Measurements from ENCODE around the gene GALNTL6. TPM values are rescaled to one million over a fixed set of nuclear protein-coding genes. Genes with fewer than 3 reads are reported as not detected.

The GALNTL6 gene
- total and polyA plus RNA-seq, 2 donors (not counting 1 experiment from before 2014, with no cell fraction given), result not detected

- no peaks in the 10 kb centered on the region for H3K4me1 ChIP-seq (ENCODE audit: control insufficient read depth, extremely low read depth, insufficient read depth, low read length)
- no peaks in the 10 kb centered on the region for H4K20me1 ChIP-seq (ENCODE audit: control insufficient read depth, extremely low read depth, insufficient read depth, low read length)
- H3K4me2 ChIP-seq (ENCODE audit: extremely low read depth, insufficient read depth, low read length), result no peak overlapping the region
- TF ChIP-seq, protein P1, sequence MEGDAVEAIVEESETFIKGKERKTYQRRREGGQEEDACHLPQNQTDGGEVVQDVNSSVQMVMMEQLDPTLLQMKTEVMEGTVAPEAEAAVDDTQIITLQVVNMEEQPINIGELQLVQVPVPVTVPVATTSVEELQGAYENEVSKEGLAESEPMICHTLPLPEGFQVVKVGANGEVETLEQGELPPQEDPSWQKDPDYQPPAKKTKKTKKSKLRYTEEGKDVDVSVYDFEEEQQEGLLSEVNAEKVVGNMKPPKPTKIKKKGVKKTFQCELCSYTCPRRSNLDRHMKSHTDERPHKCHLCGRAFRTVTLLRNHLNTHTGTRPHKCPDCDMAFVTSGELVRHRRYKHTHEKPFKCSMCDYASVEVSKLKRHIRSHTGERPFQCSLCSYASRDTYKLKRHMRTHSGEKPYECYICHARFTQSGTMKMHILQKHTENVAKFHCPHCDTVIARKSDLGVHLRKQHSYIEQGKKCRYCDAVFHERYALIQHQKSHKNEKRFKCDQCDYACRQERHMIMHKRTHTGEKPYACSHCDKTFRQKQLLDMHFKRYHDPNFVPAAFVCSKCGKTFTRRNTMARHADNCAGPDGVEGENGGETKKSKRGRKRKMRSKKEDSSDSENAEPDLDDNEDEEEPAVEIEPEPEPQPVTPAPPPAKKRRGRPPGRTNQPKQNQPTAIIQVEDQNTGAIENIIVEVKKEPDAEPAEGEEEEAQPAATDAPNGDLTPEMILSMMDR (conservative IDR thresholded peaks at IDR 0.05 in 1 of 2, IDR thresholded peaks at IDR 0.05 in 1 of 2; ENCODE audit: low read depth in 1 of 2, low read length in 2 of 2), result no peak
- TF ChIP-seq EZH2 (IDR thresholded peaks at IDR 0.05; ENCODE audit: low read length, missing control alignments), result no peak
- H3K4me3 ChIP-seq (replicated peaks in 1 of 4; ENCODE audit: control extremely low read depth in 1 of 4, insufficient read depth in 1 of 4, low read depth in 3 of 4, low read length in 4 of 4), result no peak overlapping the region
- no peaks in the 10 kb centered on the region for H3K9me3 ChIP-seq (ENCODE audit: control insufficient read depth, insufficient read depth, low read depth, low read length)
- H3K9ac ChIP-seq (ENCODE audit: insufficient read depth, low read length), result no peak overlapping the region
- no peak overlapping the region for H3K27ac ChIP-seq (ENCODE audit: insufficient read depth, low read length)
- DNase-seq (ENCODE audit: low read depth in 2 of 2), result peak in 1 of 2 donors; percentile 37
- H3K27me3 ChIP-seq (ENCODE audit: control insufficient read depth, insufficient read depth, low read length), result no peaks in the 10 kb centered on the region
- no peaks in the 10 kb centered on the region for H3K79me2 ChIP-seq (ENCODE audit: control insufficient read depth, insufficient read depth, low read length)
- no peaks in the 10 kb centered on the region for H3K36me3 ChIP-seq (ENCODE audit: control insufficient read depth, insufficient read depth, low read length)
- no peak overlapping the region for H2AFZ ChIP-seq (ENCODE audit: low read length)
Measured at GRCh38 chr4:173046818-173047217, 1233.6 kb downstream of the GALNTL6 start.

- Histone ChIP-seq H2AFZ (ENCODE audit: low read length) (no peak overlapping the region), H3K27me3 (ENCODE audit: control insufficient read depth, insufficient read depth, low read length) (no peaks in the 10 kb centered on the region), H3K4me3 (replicated peaks in 1 of 4; ENCODE audit: control extremely low read depth in 1 of 4, insufficient read depth in 1 of 4, low read depth in 3 of 4, low read length in 4 of 4) (no peak overlapping the region), H3K4me2 (ENCODE audit: extremely low read depth, insufficient read depth, low read length) (no peak overlapping the region), H3K9ac (ENCODE audit: insufficient read depth, low read length) (no peak overlapping the region), H3K79me2 (ENCODE audit: control insufficient read depth, insufficient read depth, low read length) (no peaks in the 10 kb centered on the region), H4K20me1 (ENCODE audit: control insufficient read depth, extremely low read depth, insufficient read depth, low read length) (no peaks in the 10 kb centered on the region), H3K4me1 (ENCODE audit: control insufficient read depth, extremely low read depth, insufficient read depth, low read length) (no peaks in the 10 kb centered on the region), H3K9me3 (ENCODE audit: control insufficient read depth, insufficient read depth, low read depth, low read length) (no peaks in the 10 kb centered on the region), H3K36me3 (ENCODE audit: control insufficient read depth, insufficient read depth, low read length) (no peaks in the 10 kb centered on the region), H3K27ac (ENCODE audit: insufficient read depth, low read length) (no peak overlapping the region)
- DNase-seq (ENCODE audit: low read depth in 2 of 2), result no peak
- TF ChIP-seq, protein P1 (conservative IDR thresholded peaks at IDR 0.05 in 1 of 2, IDR thresholded peaks at IDR 0.05 in 1 of 2; ENCODE audit: low read depth in 1 of 2, low read length in 2 of 2), result no peak
- no peak for TF ChIP-seq EZH2 (IDR thresholded peaks at IDR 0.05; ENCODE audit: low read length, missing control alignments)
Measured at GRCh38 chr4:173051232-173051631, 1238.0 kb downstream of the GALNTL6 start.

DNA sequence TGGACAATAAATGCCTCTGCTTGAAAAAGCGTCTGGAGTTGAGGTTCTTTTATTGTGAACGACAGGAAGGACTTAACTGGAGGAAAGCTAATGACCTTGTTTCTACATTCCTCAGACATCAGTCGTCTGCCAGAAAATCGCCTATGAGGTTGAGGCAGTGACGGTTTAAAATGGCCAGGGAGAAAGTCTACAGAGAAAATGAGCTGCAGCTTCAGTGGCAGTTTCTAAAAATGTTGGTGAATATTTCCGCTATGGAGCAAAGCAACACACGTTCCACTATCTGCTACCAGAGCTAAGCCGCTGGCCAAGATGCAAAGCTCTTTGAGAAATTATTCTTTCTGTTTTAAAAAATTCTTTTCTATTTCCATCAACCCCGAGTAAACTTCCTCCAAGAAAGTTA is 1238.5 kb downstream of the GALNTL6 start:
- no peaks in the 10 kb centered on the region for H3K4me1 ChIP-seq (ENCODE audit: control insufficient read depth, extremely low read depth, insufficient read depth, low read length)
- no peak overlapping the region for H3K27ac ChIP-seq (ENCODE audit: insufficient read depth, low read length)
- H3K36me3 ChIP-seq (ENCODE audit: control insufficient read depth, insufficient read depth, low read length), result no peaks in the 10 kb centered on the region
- H2AFZ ChIP-seq (ENCODE audit: low read length), result peak overlapping the region; percentile 25
- H3K4me2 ChIP-seq (ENCODE audit: extremely low read depth, insufficient read depth, low read length), result peak overlapping the region; percentile 82
- no peaks in the 10 kb centered on the region for H3K27me3 ChIP-seq (ENCODE audit: control insufficient read depth, insufficient read depth, low read length)
- TF ChIP-seq EZH2 (IDR thresholded peaks at IDR 0.05; ENCODE audit: low read length, missing control alignments), result no peak
- TF ChIP-seq, protein P1 (conservative IDR thresholded peaks at IDR 0.05 in 1 of 2, IDR thresholded peaks at IDR 0.05 in 1 of 2; ENCODE audit: low read depth in 1 of 2, low read length in 2 of 2), result no peak
- peak; percentile 18 to 29 for DNase-seq (ENCODE audit: low read depth in 2 of 2)
- H3K4me3 ChIP-seq (replicated peaks in 1 of 4; ENCODE audit: control extremely low read depth in 1 of 4, insufficient read depth in 1 of 4, low read depth in 3 of 4, low read length in 4 of 4), result peak overlapping the region in 3 of 4 experiments; percentile 3 to 42 (median 29)
- no peaks in the 10 kb centered on the region for H3K9me3 ChIP-seq (ENCODE audit: control insufficient read depth, insufficient read depth, low read depth, low read length)
- no peaks in the 10 kb centered on the region for H3K79me2 ChIP-seq (ENCODE audit: control insufficient read depth, insufficient read depth, low read length)
- H4K20me1 ChIP-seq (ENCODE audit: control insufficient read depth, extremely low read depth, insufficient read depth, low read length), result no peaks in the 10 kb centered on the region
- no peak overlapping the region for H3K9ac ChIP-seq (ENCODE audit: insufficient read depth, low read length)
